ENCODE data around the gene REC114. TPM values are rescaled to one million over a fixed set of nuclear protein-coding genes. Genes with fewer than 3 reads are reported as not detected.

The REC114 gene
- total RNA-seq, 1 experiment from 2014 or later: not detected

- TF ChIP-seq CTCF (IDR thresholded peaks at IDR 0.05; ENCODE audit: unreplicated experiment): no peak
- H3K4me3 Mint-ChIP-seq (ENCODE audit: low read depth, unreplicated experiment): no peak overlapping the region
- CTCF ChIA-PET: interaction anchor here (0.6 to 0.8 kb wide), 4 partner anchors 19 to 381 kb away, joined by 3 to 4 read pairs (median 4); no protein-coding TSS in a partner anchor
These were observed 162.9 kb downstream of the REC114 start for GRCh38 chr15:73605759-73606436.

GRCh38 chr15:73607405-73607804 is 164.4 kb downstream of the REC114 start:
- Mint-ChIP-seq H3K27ac (ENCODE audit: unreplicated experiment) (no peak overlapping the region), H3K4me1 (ENCODE audit: low read depth, unreplicated experiment) (peaks cover 8% of the 10 kb centered on the region), H3K27me3 (ENCODE audit: unreplicated experiment) (no peaks in the 10 kb centered on the region), H3K9me3 (ENCODE audit: low read depth, unreplicated experiment) (no peaks in the 10 kb centered on the region), H3K4me3 (ENCODE audit: low read depth, unreplicated experiment) (no peak overlapping the region), H3K36me3 (ENCODE audit: insufficient read depth, unreplicated experiment) (no peaks in the 10 kb centered on the region)
- DNase-seq: no peak
- no TSS peak for BruUV-seq (replicated peaks)
- no peak for TF ChIP-seq CTCF (IDR thresholded peaks at IDR 0.05; ENCODE audit: unreplicated experiment)
- intact Hi-C loops (cut with micrococcal nuclease; ENCODE audit: unreplicated experiment): no loop called here
- CTCF ChIA-PET: interaction anchor here (0.6 kb wide), 1 partner anchor 78 kb away, joined by 9 read pairs; no protein-coding TSS in a partner anchor

More at GRCh38 chr15:73605759-73606436, 162.9 kb downstream of the REC114 start:
- Mint-ChIP-seq H3K9me3 (ENCODE audit: low read depth, unreplicated experiment) (no peaks in the 10 kb centered on the region), H3K27ac (ENCODE audit: unreplicated experiment) (no peak overlapping the region), H3K4me1 (ENCODE audit: low read depth, unreplicated experiment) (peaks cover 8% of the 10 kb centered on the region), H3K36me3 (ENCODE audit: insufficient read depth, unreplicated experiment) (no peaks in the 10 kb centered on the region), H3K27me3 (ENCODE audit: unreplicated experiment) (no peaks in the 10 kb centered on the region)
- intact Hi-C loops (cut with micrococcal nuclease; ENCODE audit: unreplicated experiment): no loop called here
- no peak for DNase-seq
- no TSS peak for BruUV-seq (replicated peaks)

DNA sequence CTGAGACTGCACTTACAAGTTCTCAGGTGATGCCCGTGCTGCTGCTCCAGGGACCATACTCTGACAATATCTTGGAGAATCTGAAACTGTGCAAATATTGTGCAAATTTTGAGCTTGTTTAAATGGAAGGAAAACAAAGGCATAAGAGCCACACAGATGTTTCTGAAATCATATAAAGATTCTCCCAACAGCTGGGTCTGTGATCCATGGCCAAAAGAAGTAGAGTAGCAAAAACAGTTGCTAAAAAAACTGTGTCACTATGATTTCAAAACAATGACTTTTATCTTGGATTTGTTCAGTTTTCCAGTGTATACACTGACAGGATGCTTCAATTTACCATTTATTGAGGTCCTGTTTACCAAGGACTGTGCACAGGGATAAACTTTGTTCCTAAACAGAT is 164.9 kb downstream of the REC114 start:
- intact Hi-C loops (cut with micrococcal nuclease; ENCODE audit: unreplicated experiment): no loop called here
- H3K27ac Mint-ChIP-seq (ENCODE audit: unreplicated experiment): no peak overlapping the region
- no peak for DNase-seq

GRCh38 chr15:73608475-73608874 is 165.5 kb downstream of the REC114 start:
- Mint-ChIP-seq H3K27ac (ENCODE audit: unreplicated experiment) (no peak overlapping the region), H3K4me1 (ENCODE audit: low read depth, unreplicated experiment) (peaks cover 8% of the 10 kb centered on the region), H3K4me3 (ENCODE audit: low read depth, unreplicated experiment) (no peak overlapping the region), H3K9me3 (ENCODE audit: low read depth, unreplicated experiment) (no peaks in the 10 kb centered on the region), H3K27me3 (ENCODE audit: unreplicated experiment) (no peaks in the 10 kb centered on the region), H3K36me3 (ENCODE audit: insufficient read depth, unreplicated experiment) (no peaks in the 10 kb centered on the region)
- intact Hi-C loops (cut with micrococcal nuclease; ENCODE audit: unreplicated experiment): no loop called here
- BruUV-seq (replicated peaks): no TSS peak
- DNase-seq: no peak
- CTCF ChIA-PET: no interaction called here
- no peak for TF ChIP-seq CTCF (IDR thresholded peaks at IDR 0.05; ENCODE audit: unreplicated experiment)

More for the DNA sequence above, 164.9 kb downstream of the REC114 start:
- Mint-ChIP-seq H3K4me3 (ENCODE audit: low read depth, unreplicated experiment) (no peak overlapping the region), H3K9me3 (ENCODE audit: low read depth, unreplicated experiment) (no peaks in the 10 kb centered on the region), H3K36me3 (ENCODE audit: insufficient read depth, unreplicated experiment) (no peaks in the 10 kb centered on the region), H3K4me1 (ENCODE audit: low read depth, unreplicated experiment) (peaks cover 8% of the 10 kb centered on the region), H3K27me3 (ENCODE audit: unreplicated experiment) (no peaks in the 10 kb centered on the region)
- no peak for TF ChIP-seq CTCF (IDR thresholded peaks at IDR 0.05; ENCODE audit: unreplicated experiment)
- CTCF ChIA-PET: interaction anchor here (0.6 kb wide), 2 partner anchors 77 to 459 kb away, joined by 3 to 9 read pairs; no protein-coding TSS in a partner anchor
- BruUV-seq (replicated peaks): no TSS peak

All from Calu3 (cell line).